Transverse colon (tissue), 4 donors: ENCODE measurements around the gene JAM3. TPM values are rescaled to one million over a fixed set of nuclear protein-coding genes. Genes with fewer than 3 reads are reported as not detected.

Experiments
- DNase-seq: peaks from one replicate; pipeline ENCODE4 v3.0.0-alpha.2; 2019
- H3K27ac ChIP-seq, 4 donors: fragments of 200-600 bp; sonication (generic); 2 replicates each; pipeline ENCODE4 v1.5.1; 2016 to 2018; ENCODE audit warnings: inconsistent platforms in 4 of 4
- H3K27me3 ChIP-seq: fragments of 200-600 bp; sonication (generic); 2 replicates; pipeline ENCODE4 v1.5.1; 2017; ENCODE audit warnings: inconsistent platforms
- H3K36me3 ChIP-seq, 4 donors: fragments of 200-600 bp; sonication (generic); 2 replicates each; pipeline ENCODE4 v1.5.1; 2017 to 2019; ENCODE audit warnings: inconsistent platforms in 4 of 4
- H3K4me1 ChIP-seq, 4 donors: fragments of 200-600 bp; sonication (generic); 2 replicates each; pipeline ENCODE4 v1.5.1; 2017 to 2020; ENCODE audit warnings: inconsistent platforms in 4 of 4
- H3K4me3 ChIP-seq, 4 donors: fragments of 200-600 bp; sonication (generic); 1 replicate in 1 of 4; 2 replicates in 3 of 4; pipeline versions ENCODE4 v1.5.1 to v1.6.1; 2017 to 2019; ENCODE audit warnings: inconsistent platforms in 4 of 4
- H3K9me3 ChIP-seq, 2 donors: fragments of 200-600 bp; sonication (generic); 2 replicates each; pipeline ENCODE4 v1.5.1; 2017 to 2019; ENCODE audit warnings: inconsistent platforms in 2 of 2
- CTCF ChIP-seq, 5 experiments: fragments of 200-600 bp in 3 of 5; fragments of 450-650 bp in 2 of 5; sonication (generic) in 3 of 5; IDR thresholded peaks; 1 replicate in 2 of 5; 2 replicates in 3 of 5; pipeline ENCODE4 v1.5.1; 2016 to 2017; ENCODE audit warnings: antibody characterized with exemption in 5 of 5, inconsistent platforms in 3 of 5, mild to moderate bottlenecking in 2 of 5, moderate library complexity in 1 of 5
- EP300 ChIP-seq: sonication (generic); formaldehyde crosslinking; IDR thresholded peaks from one replicate; pipeline ENCODE4 v1.6.1; 2017; ENCODE audit warnings: antibody characterized with exemption, low read depth
- POLR2A ChIP-seq: fragments of 450-650 bp; IDR thresholded peaks from one replicate; pipeline ENCODE4 v1.6.1; 2016; ENCODE audit warnings: antibody characterized with exemption, mild to moderate bottlenecking, moderate library complexity
- POLR2AphosphoS5 ChIP-seq, 3 donors: sonication (generic); formaldehyde crosslinking; IDR thresholded peaks; one replicate each; pipeline ENCODE4 v1.6.1; 2016; ENCODE audit warnings: antibody characterized with exemption in 3 of 3
- WGBS, 2 donors: methylation state at CpG; one replicate each; pipeline ENCODE4 v1.1.5; 2018; ENCODE audit warnings: low coverage in 1 of 2; 5-methylcytosine and 5-hydroxymethylcytosine counted together
- in situ Hi-C, 4 donors: fragments of 200-750 bp; cut with MboI; loops; one replicate each; pipeline versions ENCODE4 v1.15.0 to v1.15.1; 2017; ENCODE audit warnings: low sequenced_read_pairs in 3 of 4, low pct_ligation_motif_present in 1 of 4, low pct_unique_long_range_greater_than_20kb in 1 of 4
- intact Hi-C: fragments of 100-400 bp; cut with DNase I; formaldehyde crosslinking; loops from one replicate; pipeline ENCODE4 v1.15.1; 2023; ENCODE audit warnings: low total_unique reads
- total RNA-seq, 4 donors: library from RNA; depleted of rRNA; stranded (reverse); fragments of >200 nt; gene quantifications; one replicate each; pipeline ENCODE4 v1.1.0, GENCODE V29; 2016

Gene JAM3
- total RNA-seq: 10 to 100 TPM in 3 of 4 donors, 1 to 10 TPM in 1; 7.8 to 56.9 (median 13.8) TPM

- peak; percentile 87 for DNase-seq
- H3K9me3 ChIP-seq: no peaks in the 10 kb centered on the region
- peak within 1 kb of the TSS; percentile 82 to 93 (median 85) for H3K27ac ChIP-seq
- 0 to 6% methylated on average over 3 to 52 of the region's 57 CpGs for WGBS, 2 donors
- peaks cover 42% of the 10 kb centered on the region for H3K27me3 ChIP-seq
- in situ Hi-C loops: no loop called here
- H3K4me1 ChIP-seq: peaks cover 0 to 3% (median 0%) of the 10 kb centered on the region in 4 donors
- TF ChIP-seq CTCF (IDR thresholded peaks at IDR 0.05): no peak
- no peak for TF ChIP-seq EP300
- TF ChIP-seq POLR2AphosphoS5 (IDR thresholded peaks at IDR 0.05): peak; percentile 87 to 95 (median 87)
- peak; percentile 62 for TF ChIP-seq POLR2A
- H3K36me3 ChIP-seq: no peaks in the 10 kb centered on the region
- intact Hi-C loops: loop anchor here (5.0 kb wide), 1 partner anchor 293 kb away; no protein-coding TSS in a partner anchor
- H3K4me3 ChIP-seq: peak within 1 kb of the TSS; percentile 53 to 72 (median 58)
Observed at GRCh38 chr11:134068829-134069425, at the start of gene JAM3. TSS of gene JAM3 (plus strand) at chr11:134069072. CDS start at chr11:134069084, 12 bp downstream.

GRCh38 chr11:134019500-134019899 is 49.4 kb upstream of the JAM3 start:
- Histone ChIP-seq H3K4me3 (no peak overlapping the region), H3K4me1 (no peaks in the 10 kb centered on the region), H3K27me3 (no peaks in the 10 kb centered on the region), H3K27ac (no peak overlapping the region), H3K36me3 (no peaks in the 10 kb centered on the region), H3K9me3 (no peaks in the 10 kb centered on the region)
- WGBS, 2 donors: 62 to 75% methylated on average over 6 to 7 of the region's 7 CpGs
- intact Hi-C loops: no loop called here
- in situ Hi-C loops: no loop called here
- TF ChIP-seq POLR2AphosphoS5 (IDR thresholded peaks at IDR 0.05): no peak
- TF ChIP-seq CTCF (IDR thresholded peaks at IDR 0.05): no peak
- no peak for TF ChIP-seq EP300
- no peak for TF ChIP-seq POLR2A
- DNase-seq: no peak

- intact Hi-C loops: no loop called here
- no peaks in the 10 kb centered on the region for H3K27me3 ChIP-seq
- 81 to 82% methylated on average over 6 to 13 of the region's 13 CpGs for WGBS, 2 donors
Observed at GRCh38 chr11:134020598-134020997, 48.3 kb upstream of the JAM3 start.

GRCh38 chr11:134021326-134021725 is 47.5 kb upstream of the JAM3 start:
- TF ChIP-seq POLR2A: no peak
- TF ChIP-seq POLR2AphosphoS5 (IDR thresholded peaks at IDR 0.05): no peak
- TF ChIP-seq EP300: no peak
- no peak for TF ChIP-seq CTCF (IDR thresholded peaks at IDR 0.05)
- Histone ChIP-seq H3K4me1 (no peaks in the 10 kb centered on the region), H3K9me3 (no peaks in the 10 kb centered on the region), H3K36me3 (no peaks in the 10 kb centered on the region), H3K27me3 (no peaks in the 10 kb centered on the region), H3K27ac (no peak overlapping the region), H3K4me3 (no peak overlapping the region)
- no peak for DNase-seq
- intact Hi-C loops: no loop called here
- in situ Hi-C loops: no loop called here
- 87% methylated on average over 7 of the region's 7 CpGs; no CpG with 5 or more reads in 1 of the 2 donors for WGBS, 2 donors

More at GRCh38 chr11:134020598-134020997, 48.3 kb upstream of the JAM3 start:
- no peak for DNase-seq
- in situ Hi-C loops: no loop called here
- Histone ChIP-seq H3K4me1 (no peaks in the 10 kb centered on the region), H3K4me3 (no peak overlapping the region), H3K27ac (no peak overlapping the region), H3K9me3 (no peaks in the 10 kb centered on the region), H3K36me3 (no peaks in the 10 kb centered on the region)
- no peak for TF ChIP-seq CTCF (IDR thresholded peaks at IDR 0.05)
